Measurements from ENCODE around the gene SAE1.

GRCh38 chr19:47168065-47168464 is 37.4 kb downstream of the SAE1 start:
- TF ChIP-seq JUN (IDR thresholded peaks at IDR 0.05): no peak
- TF ChIP-seq RNF2 (IDR thresholded peaks at IDR 0.05; ENCODE audit: borderline replicate concordance, low read depth): no peak
- TF ChIP-seq CTCF (IDR thresholded peaks at IDR 0.05): no peak
- TF ChIP-seq CEBPB (IDR thresholded peaks at IDR 0.05): no peak
- TF ChIP-seq POLR2A (IDR thresholded peaks at IDR 0.05; ENCODE audit: low read length): no peak
